Keratinocyte (primary cell): Measurements from ENCODE around the gene G2E3. TPM values are rescaled to one million over a fixed set of nuclear protein-coding genes. Genes with fewer than 3 reads are reported as not detected.

ENCODE experiments used
- DNase-seq: peaks from one replicate; pipeline ENCODE4 v3.0.0-alpha.2; 2011; ENCODE audit warnings: low read depth, missing footprints, low spot score
- FAIRE-seq: peaks from 2 replicates; lab custom pipeline; 2011; peaks lifted over from hg19 to GRCh38; lab: Jason Lieb, UNC
- H2AFZ ChIP-seq: 2 replicates; pipeline ENCODE4 v1.6.0; 2012; ENCODE audit warnings: low read length, control low read depth, inconsistent platforms; ENCODE audit not compliant: control insufficient read depth
- H3K27ac ChIP-seq: 2 replicates; pipeline ENCODE4 v1.5.1; 2011; ENCODE audit warnings: low read length; ENCODE audit not compliant: control insufficient read depth, insufficient read depth
- H3K27me3 ChIP-seq: 3 replicates; pipeline ENCODE4 v1.6.0; 2011; ENCODE audit warnings: low read length; ENCODE audit not compliant: control insufficient read depth, insufficient read depth; ENCODE audit errors: extremely low read depth
- H3K36me3 ChIP-seq, 2 experiments: 2 replicates in 1 of 2; 3 replicates in 1 of 2; pipeline ENCODE4 v1.5.1; 2011; ENCODE audit warnings: low read length in 2 of 2, mild to moderate bottlenecking in 1 of 2; ENCODE audit not compliant: control insufficient read depth in 2 of 2, insufficient read depth in 2 of 2; ENCODE audit errors: extremely low read depth in 1 of 2
- H3K4me1 ChIP-seq: 3 replicates; pipeline ENCODE4 v1.5.1; 2011; ENCODE audit warnings: low read length; ENCODE audit not compliant: control insufficient read depth, insufficient read depth; ENCODE audit errors: extremely low read depth
- H3K4me2 ChIP-seq: 3 replicates; pipeline ENCODE4 v1.6.0; 2011; ENCODE audit warnings: low read depth, low read length; ENCODE audit not compliant: control insufficient read depth, insufficient read depth; ENCODE audit errors: extremely low read depth
- H3K4me3 ChIP-seq, 3 experiments: fragments of 200-600 bp in 1 of 3; sonication (generic) in 1 of 3; 2 replicates in 2 of 3; 3 replicates in 1 of 3; pipeline ENCODE4 v1.5.1; 2011 to 2016; ENCODE audit warnings: low read length in 3 of 3, mild to moderate bottlenecking in 3 of 3, control low read depth in 2 of 3, inconsistent platforms in 1 of 3, low read depth in 1 of 3, mixed read lengths in 1 of 3, mixed run types in 1 of 3, moderate library complexity in 1 of 3; ENCODE audit not compliant: control insufficient read depth in 2 of 3, insufficient read depth in 2 of 3; ENCODE audit errors: extremely low read depth in 1 of 3
- H3K79me2 ChIP-seq: 2 replicates; pipeline ENCODE4 v1.6.0; 2012; ENCODE audit warnings: low read length; ENCODE audit not compliant: control insufficient read depth, insufficient read depth
- H3K9ac ChIP-seq: 3 replicates; pipeline ENCODE4 v1.6.0; 2011; ENCODE audit warnings: low read length; ENCODE audit not compliant: control insufficient read depth, insufficient read depth; ENCODE audit errors: extremely low read depth
- H3K9me1 ChIP-seq: 3 replicates; pipeline ENCODE4 v1.6.0; 2011; ENCODE audit warnings: low read length; ENCODE audit not compliant: control insufficient read depth, insufficient read depth; ENCODE audit errors: extremely low read depth
- H3K9me3 ChIP-seq: 2 replicates; pipeline ENCODE4 v1.5.1; 2012; ENCODE audit warnings: low read depth, low read length; ENCODE audit not compliant: control insufficient read depth
- H4K20me1 ChIP-seq: 3 replicates; pipeline ENCODE4 v1.6.0; 2011; ENCODE audit warnings: low read length; ENCODE audit not compliant: control insufficient read depth, insufficient read depth; ENCODE audit errors: extremely low read depth
- CTCF ChIP-seq, 3 experiments: IDR thresholded peaks in 1 of 3; conservative IDR thresholded peaks in 1 of 3; optimal IDR thresholded peaks in 1 of 3; 2 replicates in 2 of 3; 3 replicates in 1 of 3; pipeline versions ENCODE3 to v1.5.1; 2011; ENCODE audit warnings: low read length in 3 of 3, mild to moderate bottlenecking in 3 of 3, moderate library complexity in 2 of 3, control low read depth in 1 of 3, inconsistent platforms in 1 of 3; ENCODE audit not compliant: insufficient read depth in 2 of 3; ENCODE audit errors: extremely low read depth in 1 of 3
- EZH2 ChIP-seq: IDR thresholded peaks from one replicate; pipeline ENCODE4 v1.6.1; 2012; ENCODE audit warnings: inconsistent platforms, mild to moderate bottlenecking, low read length, moderate library complexity
- dilution Hi-C: fragments of 300-500 bp; cut with MboI; formaldehyde crosslinking; loops from one replicate; pipeline ENCODE4 v1.7.0; 2020; ENCODE audit warnings: low sequenced_read_pairs; ENCODE audit not compliant: extremely low pct_ligation_motif_present
- polyA plus RNA-seq, 5 experiments: library from polyadenylated mRNA; depleted of rRNA in 3 of 5; stranded (reverse) in 3 of 5; stranded (forward) in 1 of 5; unstranded in 1 of 5; fragments of >200 nt; gene quantifications; 1 replicate in 1 of 5; 2 replicates in 3 of 5; 3 replicates in 1 of 5; pipeline versions ENCODE4 v1.2.1 to v1.2.3, GENCODE V29; 2011 to 2012; ENCODE audit warnings: missing spikeins in 2 of 5, low read depth in 1 of 5, low replicate concordance in 1 of 5

The G2E3 gene
- polyA plus RNA-seq, 1 donor (not counting 4 experiments of a cell fraction or from before 2014, with no cell fraction given), result 24.3 TPM

GRCh38 chr14:30525833-30526232, 33.1 kb upstream of the G2E3 start:
- FAIRE-seq (no peak), DNase-seq (no peak)
- no peaks in the 10 kb centered on the region for H3K9me3 ChIP-seq
- no peak overlapping the region for H3K9ac ChIP-seq
- TF ChIP-seq EZH2 (no peak), CTCF (optimal IDR thresholded peaks at IDR 0.05 in 1 of 3, IDR thresholded peaks at IDR 0.05 in 1 of 3, conservative IDR thresholded peaks at IDR 0.05 in 1 of 3; ENCODE audit: extremely low read depth in 1 of 3, insufficient read depth in 2 of 3, low read length in 3 of 3) (no peak)
- no peaks in the 10 kb centered on the region for H3K36me3 ChIP-seq
- no peak overlapping the region for H2AFZ ChIP-seq
- H3K4me2 ChIP-seq, result no peak overlapping the region
- no peaks in the 10 kb centered on the region for H4K20me1 ChIP-seq
- H3K79me2 ChIP-seq, result no peaks in the 10 kb centered on the region
- H3K4me3 ChIP-seq, result no peak overlapping the region
- dilution Hi-C loops, result no loop called here
- no peaks in the 10 kb centered on the region for H3K27me3 ChIP-seq
- no peaks in the 10 kb centered on the region for H3K9me1 ChIP-seq
- H3K4me1 ChIP-seq, result no peaks in the 10 kb centered on the region
- H3K27ac ChIP-seq, result no peak overlapping the region

- no peak for TF ChIP-seq CTCF (optimal IDR thresholded peaks at IDR 0.05 in 1 of 3, IDR thresholded peaks at IDR 0.05 in 1 of 3, conservative IDR thresholded peaks at IDR 0.05 in 1 of 3; ENCODE audit: extremely low read depth in 1 of 3, insufficient read depth in 2 of 3, low read length in 3 of 3)
- TF ChIP-seq EZH2, result no peak
- Histone ChIP-seq H3K9me1 (no peaks in the 10 kb centered on the region), H3K27ac (no peak overlapping the region), H2AFZ (no peak overlapping the region), H4K20me1 (no peaks in the 10 kb centered on the region), H3K27me3 (no peaks in the 10 kb centered on the region), H3K4me3 (no peak overlapping the region), H3K4me2 (no peak overlapping the region), H3K9ac (no peak overlapping the region), H3K9me3 (no peaks in the 10 kb centered on the region), H3K4me1 (no peaks in the 10 kb centered on the region), H3K79me2 (no peaks in the 10 kb centered on the region), H3K36me3 (no peaks in the 10 kb centered on the region)
- DNase-seq (no peak), FAIRE-seq (no peak)
- dilution Hi-C loops, result no loop called here
Measured at GRCh38 chr14:30527196-30527595, 31.8 kb upstream of the G2E3 start.
